K562 (cell line): ENCODE measurements around the gene B2M. TPM values are rescaled to one million over a fixed set of nuclear protein-coding genes. Genes with fewer than 3 reads are reported as not detected.

ENCODE experiments used
- ARHGAP35 ChIP-seq: fragments of 450-650 bp; IDR thresholded peaks from 2 replicates; pipeline ENCODE4 v1.6.1; 2018; ENCODE audit not compliant: partially characterized antibody
- ARID1B ChIP-seq: fragments of 450-650 bp; IDR thresholded peaks from 2 replicates; pipeline ENCODE4 v1.6.1; 2016; ENCODE audit warnings: antibody characterized with exemption, mild to moderate bottlenecking, inconsistent platforms
- E2F8 ChIP-seq: fragments of 450-650 bp; IDR thresholded peaks from 2 replicates; pipeline ENCODE4 v1.7.1; 2018; ENCODE audit warnings: mild to moderate bottlenecking, low read depth; ENCODE audit not compliant: partially characterized antibody
- GTF2E2 ChIP-seq: fragments of 200-800 bp; sonication (Bioruptor generic); IDR thresholded peaks from 2 replicates; pipeline ENCODE4 v1.6.1; 2016; ENCODE audit warnings: missing genetic modification characterization, missing compliant biosample characterization
- KDM4B ChIP-seq, 2 experiments: fragments of 450-650 bp in 1 of 2; sonication (generic) in 1 of 2; IDR thresholded peaks; 2 replicates each; pipeline ENCODE4 v1.6.1; 2016 to 2017; ENCODE audit warnings: borderline replicate concordance in 2 of 2, antibody characterized with exemption in 1 of 2, low read depth in 1 of 2, mild to moderate bottlenecking in 1 of 2
- MYC ChIP-seq, 2 experiments: fragments of 250-450 bp in 1 of 2; sonication (Bioruptor Pico) in 1 of 2; IDR thresholded peaks; 2 replicates each; pipeline versions ENCODE4 v1.5.1 to v1.6.1; 2012 to 2021; ENCODE audit warnings: low read depth in 2 of 2, borderline replicate concordance in 1 of 2, improper control_type of control experiment in 1 of 2, low read length in 1 of 2, mild to moderate bottlenecking in 1 of 2, moderate library complexity in 1 of 2
- NCOA2 ChIP-seq, 2 experiments: fragments of 450-650 bp; IDR thresholded peaks; 2 replicates each; pipeline ENCODE4 v1.6.1; 2018; ENCODE audit warnings: mild to moderate bottlenecking in 2 of 2, moderate library complexity in 1 of 2; ENCODE audit not compliant: partially characterized antibody in 2 of 2
- PATZ1 ChIP-seq: fragments of 250-450 bp; sonication (Bioruptor Pico); IDR thresholded peaks from 2 replicates; pipeline ENCODE4 v1.5.0; 2020; ENCODE audit warnings: mild to moderate bottlenecking, borderline replicate concordance
- PKNOX1 ChIP-seq: fragments of 450-650 bp; IDR thresholded peaks from 2 replicates; pipeline ENCODE4 v1.6.1; 2016
- POLR3A ChIP-seq: IDR thresholded peaks from 2 replicates; pipeline ENCODE4 v1.6.1; 2011; ENCODE audit warnings: borderline replicate concordance, mild to moderate bottlenecking, moderate library complexity; ENCODE audit not compliant: insufficient read length, insufficient read depth; ENCODE audit errors: extremely low read depth
- PRPF4 ChIP-seq: fragments of 200-400 bp; formaldehyde crosslinking; IDR thresholded peaks from one replicate; pipeline ENCODE4 v1.6.1; 2017; ENCODE audit warnings: low read length, low read depth, mild to moderate bottlenecking; ENCODE audit not compliant: insufficient read depth, poor library complexity, severe bottlenecking
- RB1 ChIP-seq: fragments of 450-650 bp; IDR thresholded peaks from 2 replicates; pipeline ENCODE4 v1.6.1; 2017; ENCODE audit warnings: low read depth, mild to moderate bottlenecking
- RBM34 ChIP-seq: fragments of 200-400 bp; formaldehyde crosslinking; IDR thresholded peaks from 2 replicates; pipeline ENCODE4 v1.6.1; 2018; ENCODE audit warnings: low read length, borderline replicate concordance; ENCODE audit not compliant: insufficient read depth
- RCOR1 ChIP-seq, 2 experiments: IDR thresholded peaks; 2 replicates each; pipeline ENCODE4 v1.6.1; 2012; ENCODE audit warnings: low read depth in 2 of 2, low read length in 2 of 2, borderline replicate concordance in 1 of 2, improper control_type of control experiment in 1 of 2
- TAF15 ChIP-seq: fragments of 200-400 bp; formaldehyde crosslinking; IDR thresholded peaks from 2 replicates; pipeline ENCODE4 v1.6.1; 2017; ENCODE audit warnings: mild to moderate bottlenecking, low read depth, low read length, moderate library complexity
- ZKSCAN3 ChIP-seq: fragments of 250-450 bp; sonication (Bioruptor Pico); IDR thresholded peaks from 2 replicates; pipeline ENCODE4 v1.4.0; 2020
- ZNF512 ChIP-seq: IDR thresholded peaks from 2 replicates; pipeline ENCODE4 v1.6.1; 2016; ENCODE audit warnings: missing genetic modification characterization, missing compliant biosample characterization
- polyA plus RNA-seq, 8 experiments: library from polyadenylated mRNA; depleted of rRNA in 4 of 8; stranded (reverse) in 5 of 8; unstranded in 3 of 8; fragments of >200 nt; fragmentation: Nextera tagmentation in 2 of 8; fragmentation: Illumina TruSeq in 1 of 8; extraction: Ambion mirVana in 2 of 8; extraction: Trizol in 1 of 8; gene quantifications; 2 replicates each; pipeline versions ENCODE4 v1.2.1 to v1.2.3, GENCODE V29; 2011 to 2014; ENCODE audit warnings: inconsistent platforms in 1 of 8, missing spikeins in 1 of 8
- total RNA-seq, 7 experiments: library from RNA; depleted of rRNA in 6 of 7; stranded (reverse); fragments of >200 nt in 6 of 7; fragmentation: Illumina TruSeq in 2 of 7; extraction: Trizol in 2 of 7; gene quantifications; 2 replicates each; pipeline versions ENCODE4 v1.2.1 to v1.2.3, GENCODE V29; 2011 to 2021; ENCODE audit warnings: low replicate concordance in 1 of 7

The B2M gene
- total and polyA plus RNA-seq, 9 of the 15 experiments (the other 6 are each of a cell fraction or from before 2014, with no cell fraction given), result 460 to 3,138 (median 1,032) TPM

- TF ChIP-seq MYC (IDR thresholded peaks at IDR 0.05; ENCODE audit: low read depth, low read length) (peak; percentile 93), MYC (CRISPR knock-in tag; IDR thresholded peaks at IDR 0.05; ENCODE audit: borderline replicate concordance, low read depth) (peak; percentile 73), ZKSCAN3 (no peak), ARID1B (peak; percentile 41; the same call in 1 of the 2 replicates), GTF2E2 (tag) (peak; percentile 86; the same call in 1 of the 2 replicates), ARHGAP35 (no peak), NCOA2 (IDR thresholded peaks at IDR 0.05; ENCODE audit: partially characterized antibody in 2 of 2) (no peak), RCOR1 (IDR thresholded peaks at IDR 0.05; ENCODE audit: borderline replicate concordance in 1 of 2, low read depth in 2 of 2, low read length in 2 of 2) (peak in 1 of 2 experiments; percentile 28; a peak in 1 of 4 replicates), TAF15 (no peak), PKNOX1 (peak; percentile 43; the same call in 1 of the 2 replicates), PRPF4 (no peak), PATZ1 (peak; percentile 65; the same call in 1 of the 2 replicates), E2F8 (peak; percentile 58), KDM4B (IDR thresholded peaks at IDR 0.05; ENCODE audit: borderline replicate concordance in 2 of 2, low read depth in 1 of 2) (peak in 1 of 2 experiments; percentile 70; a peak in 2 of 4 replicates), ZNF512 (no peak), RBM34 (no peak), RB1 (peak; percentile 69), POLR3A (no peak)
These were observed 47.7 kb upstream of the B2M start, which contains the start of gene SPG11 (continued) for GRCh38 chr15:44663410-44664308.
